Breast epithelium (tissue), 4 donors: ENCODE results near the gene YPEL5. TPM values are rescaled to one million over a fixed set of nuclear protein-coding genes. Genes with fewer than 3 reads are reported as not detected.

Experiments
- DNase-seq, 2 donors: peaks; one replicate each; pipeline ENCODE4 v3.0.0-alpha.2; 2019; ENCODE audit warnings: low spot score in 2 of 2
- H3K27ac ChIP-seq, 2 donors: fragments of 200-600 bp; sonication (generic) in 1 of 2; one replicate each; pipeline ENCODE4 v1.5.1; 2016 to 2019; ENCODE audit warnings: mild to moderate bottlenecking in 1 of 2
- H3K27me3 ChIP-seq, 2 donors: fragments of 200-600 bp; sonication (generic) in 1 of 2; one replicate each; pipeline versions ENCODE4 v1.5.1 to v1.6.0; 2017 to 2019; ENCODE audit warnings: control low read depth in 1 of 2, mild to moderate bottlenecking in 1 of 2
- H3K36me3 ChIP-seq: fragments of 200-600 bp; one replicate; pipeline ENCODE4 v1.5.1; 2019
- H3K4me1 ChIP-seq, 2 donors: fragments of 200-600 bp; sonication (generic); one replicate each; pipeline ENCODE4 v1.5.1; 2016 to 2019; ENCODE audit warnings: control low read depth in 1 of 2
- H3K4me3 ChIP-seq, 3 donors: fragments of 200-600 bp; sonication (generic); 1 replicate in 2 of 3; 2 replicates in 1 of 3; pipeline ENCODE4 v1.5.1; 2016 to 2019; ENCODE audit warnings: mild to moderate bottlenecking in 3 of 3, moderate library complexity in 2 of 3
- H3K9me3 ChIP-seq, 2 donors: fragments of 200-600 bp; sonication (generic) in 1 of 2; one replicate each; pipeline ENCODE4 v1.5.1; 2016 to 2019; ENCODE audit warnings: control low read depth in 1 of 2
- POLR2A ChIP-seq: fragments of 450-650 bp; IDR thresholded peaks from one replicate; pipeline ENCODE4 v1.6.1; 2016; ENCODE audit warnings: antibody characterized with exemption, mild to moderate bottlenecking, moderate library complexity
- POLR2AphosphoS5 ChIP-seq, 3 donors: sonication (generic); formaldehyde crosslinking; IDR thresholded peaks; one replicate each; pipeline ENCODE4 v1.6.1; 2017; ENCODE audit warnings: antibody characterized with exemption in 3 of 3
- intact Hi-C: fragments of 100-400 bp; cut with DNase I; formaldehyde crosslinking; loops from one replicate; pipeline ENCODE4 v1.15.1; 2023; ENCODE audit warnings: low total_unique reads
- total RNA-seq, 3 donors: library from RNA; depleted of rRNA; stranded (reverse); fragments of >200 nt; gene quantifications; one replicate each; pipeline ENCODE4 v1.1.0, GENCODE V29; 2016
- TF ChIP-seq, protein P1 (sequence below), 3 donors: fragments of 450-650 bp; IDR thresholded peaks; one replicate each; pipeline ENCODE4 v1.5.1; 2016 to 2017; ENCODE audit warnings: antibody characterized with exemption in 3 of 3, mild to moderate bottlenecking in 3 of 3, moderate library complexity in 3 of 3

Gene YPEL5
- total RNA-seq, 3 donors from 2014 or later = 90.8 to 161 (median 104) TPM

DNA sequence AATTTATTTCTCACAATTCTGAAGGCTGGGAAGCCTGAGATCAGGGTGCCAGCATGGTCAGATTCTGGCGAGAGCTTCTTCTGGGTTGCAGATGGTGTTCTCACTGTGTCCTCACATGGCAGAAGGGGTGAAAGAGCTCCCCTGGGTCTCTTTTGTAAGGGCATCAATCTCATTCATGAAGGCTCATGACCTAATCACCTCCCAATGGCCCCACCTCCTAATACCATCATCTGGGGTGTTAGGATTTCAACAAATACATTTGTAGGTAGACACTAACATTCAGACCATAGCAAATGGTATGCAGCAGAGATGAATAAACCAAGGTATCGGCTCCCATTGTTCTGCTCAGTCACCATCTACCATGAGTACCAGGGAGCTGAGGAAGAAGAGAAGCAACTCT is 32.7 kb downstream of the YPEL5 start:
- DNase-seq = no peak
- Histone ChIP-seq H3K27ac (peak overlapping the region in 1 of 2 donors; percentile 82), H3K36me3 (no peaks in the 10 kb centered on the region), H3K4me3 (no peak overlapping the region), H3K4me1 (no peaks in the 10 kb centered on the region), H3K27me3 (no peaks in the 10 kb centered on the region), H3K9me3 (no peaks in the 10 kb centered on the region)
- intact Hi-C loops = no loop called here
- TF ChIP-seq, protein P1, sequence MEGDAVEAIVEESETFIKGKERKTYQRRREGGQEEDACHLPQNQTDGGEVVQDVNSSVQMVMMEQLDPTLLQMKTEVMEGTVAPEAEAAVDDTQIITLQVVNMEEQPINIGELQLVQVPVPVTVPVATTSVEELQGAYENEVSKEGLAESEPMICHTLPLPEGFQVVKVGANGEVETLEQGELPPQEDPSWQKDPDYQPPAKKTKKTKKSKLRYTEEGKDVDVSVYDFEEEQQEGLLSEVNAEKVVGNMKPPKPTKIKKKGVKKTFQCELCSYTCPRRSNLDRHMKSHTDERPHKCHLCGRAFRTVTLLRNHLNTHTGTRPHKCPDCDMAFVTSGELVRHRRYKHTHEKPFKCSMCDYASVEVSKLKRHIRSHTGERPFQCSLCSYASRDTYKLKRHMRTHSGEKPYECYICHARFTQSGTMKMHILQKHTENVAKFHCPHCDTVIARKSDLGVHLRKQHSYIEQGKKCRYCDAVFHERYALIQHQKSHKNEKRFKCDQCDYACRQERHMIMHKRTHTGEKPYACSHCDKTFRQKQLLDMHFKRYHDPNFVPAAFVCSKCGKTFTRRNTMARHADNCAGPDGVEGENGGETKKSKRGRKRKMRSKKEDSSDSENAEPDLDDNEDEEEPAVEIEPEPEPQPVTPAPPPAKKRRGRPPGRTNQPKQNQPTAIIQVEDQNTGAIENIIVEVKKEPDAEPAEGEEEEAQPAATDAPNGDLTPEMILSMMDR (IDR thresholded peaks at IDR 0.05) = no peak
- no peak for TF ChIP-seq POLR2AphosphoS5 (IDR thresholded peaks at IDR 0.05)
- no peak for TF ChIP-seq POLR2A

DNA sequence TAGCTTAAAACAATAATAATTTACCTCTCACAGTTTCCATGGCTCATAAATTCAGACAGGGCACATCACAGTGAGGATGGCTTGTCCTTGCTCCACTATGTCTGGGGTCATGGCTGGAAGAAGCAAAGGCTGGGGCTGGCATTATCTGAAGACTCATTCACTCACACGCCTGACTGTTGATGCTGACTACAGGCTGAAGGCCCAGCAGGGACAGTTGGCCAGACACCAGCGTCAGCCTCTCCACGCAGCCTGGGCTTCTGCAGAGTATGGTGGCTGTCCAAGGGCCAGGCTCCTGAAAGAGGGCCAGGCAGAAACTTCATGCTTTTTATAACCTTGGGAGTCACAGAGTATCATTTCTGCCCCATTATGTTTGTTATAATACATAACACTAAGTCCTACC is 33.4 kb downstream of the YPEL5 start:
- TF ChIP-seq POLR2AphosphoS5 (IDR thresholded peaks at IDR 0.05) (no peak), POLR2A (no peak)
- TF ChIP-seq, protein P1 (IDR thresholded peaks at IDR 0.05) = no peak
- Histone ChIP-seq H3K9me3 (no peaks in the 10 kb centered on the region), H3K27ac (no peak overlapping the region), H3K4me3 (no peak overlapping the region), H3K36me3 (no peaks in the 10 kb centered on the region), H3K27me3 (no peaks in the 10 kb centered on the region), H3K4me1 (no peaks in the 10 kb centered on the region)
- intact Hi-C loops = no loop called here
- no peak for DNase-seq

DNA sequence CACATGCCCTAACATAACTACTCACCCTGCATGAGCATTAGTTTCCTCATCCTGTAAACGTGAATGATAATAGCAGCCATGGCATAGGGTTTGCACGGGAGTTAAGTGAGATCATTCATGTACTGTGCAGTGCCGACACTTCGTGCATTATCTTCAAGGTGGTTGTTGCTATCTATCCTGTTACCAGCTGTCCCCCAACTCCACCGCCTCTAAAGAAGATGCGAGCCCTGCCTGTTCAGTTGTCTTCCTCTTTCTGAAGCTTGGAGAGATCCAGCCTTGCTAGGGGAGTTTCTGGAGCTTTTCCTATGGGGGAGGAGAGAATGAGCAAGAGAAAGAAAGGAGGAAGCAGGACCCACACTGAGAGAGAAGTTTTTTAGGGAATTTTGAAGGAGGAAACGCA is 34.4 kb downstream of the YPEL5 start:
- DNase-seq = no peak
- Histone ChIP-seq H3K4me3 (no peak overlapping the region), H3K36me3 (no peaks in the 10 kb centered on the region), H3K27ac (no peak overlapping the region), H3K27me3 (no peaks in the 10 kb centered on the region), H3K9me3 (no peaks in the 10 kb centered on the region), H3K4me1 (no peaks in the 10 kb centered on the region)
- intact Hi-C loops = no loop called here
- TF ChIP-seq POLR2A = no peak
- TF ChIP-seq, protein P1 (IDR thresholded peaks at IDR 0.05) = no peak
- no peak for TF ChIP-seq POLR2AphosphoS5 (IDR thresholded peaks at IDR 0.05)

DNA sequence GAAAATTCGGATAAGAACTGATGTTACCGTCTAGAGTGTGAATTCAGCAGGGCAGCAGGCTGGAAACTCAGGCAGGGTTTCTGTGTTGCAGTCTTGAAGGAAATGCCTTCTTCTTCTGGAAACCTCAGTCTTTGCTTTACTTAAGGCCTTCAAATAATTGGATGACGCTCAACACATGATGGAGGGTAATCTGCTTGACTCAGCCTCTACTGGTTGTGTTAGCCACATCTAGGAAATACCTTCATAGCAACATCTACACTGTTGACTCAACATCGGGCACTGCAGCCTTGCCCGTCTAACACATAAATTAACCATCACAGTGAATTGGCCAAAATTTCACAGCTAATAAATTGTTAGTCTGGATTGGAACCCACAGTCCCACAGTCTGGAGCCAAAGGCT is 37.2 kb downstream of the YPEL5 start:
- Histone ChIP-seq H3K4me3 (no peak overlapping the region), H3K36me3 (no peaks in the 10 kb centered on the region), H3K27ac (no peak overlapping the region), H3K9me3 (no peaks in the 10 kb centered on the region), H3K4me1 (no peaks in the 10 kb centered on the region), H3K27me3 (no peaks in the 10 kb centered on the region)
- TF ChIP-seq, protein P1 (IDR thresholded peaks at IDR 0.05) = no peak
- no peak for TF ChIP-seq POLR2AphosphoS5 (IDR thresholded peaks at IDR 0.05)
- no peak for TF ChIP-seq POLR2A
- DNase-seq = no peak
- intact Hi-C loops = no loop called here

DNA sequence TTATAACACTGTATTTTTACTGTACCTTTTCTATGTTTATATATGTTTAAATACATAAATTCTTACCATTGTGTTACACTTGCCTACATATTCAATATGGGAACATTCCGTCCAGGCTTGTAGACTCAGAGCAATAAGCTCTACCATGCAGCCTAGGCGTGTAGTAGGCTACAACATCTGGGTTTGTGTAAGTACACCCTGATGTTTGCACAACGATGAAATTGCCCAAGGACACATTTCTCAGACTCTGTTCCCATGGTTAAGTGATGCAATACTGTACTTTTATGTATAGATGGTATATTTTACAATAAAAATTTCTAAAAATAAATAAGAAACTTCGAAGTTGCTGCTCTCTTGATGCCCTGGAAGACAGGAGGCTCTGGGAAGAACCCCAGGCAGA is 38.4 kb downstream of the YPEL5 start:
- no peaks in the 10 kb centered on the region for H3K36me3 ChIP-seq
- DNase-seq = no peak
- no peak overlapping the region for H3K4me3 ChIP-seq
- no peaks in the 10 kb centered on the region for H3K4me1 ChIP-seq
- no peaks in the 10 kb centered on the region for H3K9me3 ChIP-seq
- intact Hi-C loops = no loop called here
- no peak overlapping the region for H3K27ac ChIP-seq
- TF ChIP-seq, protein P1 (IDR thresholded peaks at IDR 0.05) = no peak
- TF ChIP-seq POLR2A = no peak
- no peak for TF ChIP-seq POLR2AphosphoS5 (IDR thresholded peaks at IDR 0.05)
- H3K27me3 ChIP-seq = no peaks in the 10 kb centered on the region
